GM19023 (cell line): Measurements from ENCODE around the gene SCAF8.
A peak's percentile ranks its signal among the peaks of the same experiment; 100 is the strongest.
"Not testable (repeated sequence)": the region's sequence is repeated elsewhere in the genome, so short reads cannot be mapped to it uniquely, and the experiment has no call there.

Experiments used
- ATAC-seq: cut with Tn5 transposase; IDR thresholded peaks from one replicate; pipeline ENCODE4 v1.9.1; 2021; ENCODE audit warnings: mild to moderate bottlenecking, moderate library complexity; ENCODE audit not compliant: unreplicated experiment

Gene SCAF8

GRCh38 chr6:154732538-154733182 is 556 bp upstream of the SCAF8 start:
- no peak for ATAC-seq

- peak; percentile 71 for ATAC-seq
Measured at GRCh38 chr6:154733626-154734382, 588 bp downstream of the SCAF8 start.

GRCh38 chr6:154736618-154737259 is 3.5 kb downstream of the SCAF8 start:
- ATAC-seq = no peak

DNA sequence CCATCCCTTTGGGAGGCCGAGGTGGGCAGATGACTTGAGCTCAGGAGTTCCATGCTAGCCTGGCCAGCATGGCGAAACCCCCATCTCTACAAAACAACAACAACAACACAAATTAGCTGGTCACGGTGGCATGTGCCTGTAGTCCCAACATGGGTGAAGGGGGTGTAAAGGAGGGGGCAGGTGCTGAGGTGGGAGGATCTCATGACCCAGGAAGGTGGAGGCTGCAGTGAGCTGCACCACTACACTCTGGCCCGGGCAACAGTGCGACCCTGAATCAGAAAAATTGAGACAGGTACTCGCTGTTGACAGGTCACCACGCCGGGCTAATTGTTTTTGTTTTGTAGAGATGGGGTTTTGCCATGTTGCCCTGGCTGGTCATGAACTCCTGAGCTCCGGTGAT is 4.2 kb downstream of the SCAF8 start:
- no peak for ATAC-seq

- ATAC-seq = no peak
Measured at GRCh38 chr6:154738551-154738961, 5.3 kb downstream of the SCAF8 start.

- ATAC-seq = no peak
Measured at GRCh38 chr6:154740658-154741057, 7.4 kb downstream of the SCAF8 start.

DNA sequence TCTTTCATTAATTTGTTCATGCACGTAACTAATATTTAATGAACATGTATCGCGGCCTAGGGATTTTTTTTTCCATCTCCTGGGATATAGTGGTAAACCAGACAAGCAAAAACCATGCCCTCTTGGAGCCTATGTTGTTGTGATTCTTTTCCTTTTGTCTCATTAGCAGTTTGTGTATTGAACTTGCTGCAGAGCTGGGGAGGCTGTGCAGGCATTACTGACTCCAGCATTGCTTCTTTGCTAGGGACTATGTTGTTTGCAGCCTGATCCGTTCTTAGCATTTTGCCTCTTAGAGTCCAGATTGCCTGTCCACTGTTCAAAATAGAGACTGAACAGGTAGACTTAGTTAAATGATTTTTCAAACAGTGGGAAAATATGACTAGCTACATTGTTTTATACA is 9.7 kb downstream of the SCAF8 start:
- ATAC-seq = no peak

GRCh38 chr6:154744029-154744745 is 11.0 kb downstream of the SCAF8 start:
- not testable (repeated sequence) for ATAC-seq

DNA sequence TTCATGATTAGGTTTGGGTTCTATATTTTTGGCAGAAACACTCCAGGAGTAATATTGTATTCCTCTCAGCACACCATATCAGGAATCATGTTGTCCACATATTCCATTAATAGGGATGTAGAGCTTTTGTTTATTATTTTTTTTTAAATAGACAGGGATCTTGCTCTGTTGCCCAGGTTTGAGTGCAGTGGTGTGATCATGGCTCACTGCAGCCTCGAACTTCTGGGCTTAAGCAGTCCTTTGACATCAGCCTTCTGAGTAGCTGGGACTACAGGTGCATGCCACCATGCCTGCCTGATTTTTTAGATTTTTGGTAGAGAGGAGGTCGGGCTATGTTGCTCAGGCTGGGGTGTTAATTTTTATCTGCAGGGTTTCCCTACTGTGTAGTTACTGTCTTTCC is 12.0 kb downstream of the SCAF8 start:
- no peak for ATAC-seq

GRCh38 chr6:154749341-154749740 is 16.1 kb downstream of the SCAF8 start:
- no peak for ATAC-seq

- ATAC-seq = no peak
Measured at GRCh38 chr6:154751011-154751800, 18.0 kb downstream of the SCAF8 start.

DNA sequence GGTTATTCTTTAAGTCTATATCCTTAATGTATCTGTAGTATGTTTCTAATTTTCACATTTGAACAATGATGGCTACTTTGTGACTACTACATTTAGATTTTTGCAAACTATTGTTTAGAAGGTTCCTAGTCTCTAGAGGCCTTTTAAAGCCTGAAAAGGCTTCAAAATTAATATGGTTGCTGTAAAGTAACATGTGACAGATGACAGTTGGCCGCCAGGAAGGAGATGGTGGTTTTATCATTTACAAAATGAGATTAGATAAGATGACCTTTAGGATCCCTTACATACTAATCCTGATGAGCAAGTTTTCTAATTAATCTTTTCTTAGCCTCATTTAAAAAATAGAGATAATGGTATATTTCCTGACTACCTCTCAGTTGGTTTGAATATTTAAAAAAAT is 18.8 kb downstream of the SCAF8 start:
- ATAC-seq = no peak

- ATAC-seq = no peak
Measured at GRCh38 chr6:154754152-154754551, 20.9 kb downstream of the SCAF8 start.

GRCh38 chr6:154757352-154758050 is 24.3 kb downstream of the SCAF8 start:
- ATAC-seq = no peak

DNA sequence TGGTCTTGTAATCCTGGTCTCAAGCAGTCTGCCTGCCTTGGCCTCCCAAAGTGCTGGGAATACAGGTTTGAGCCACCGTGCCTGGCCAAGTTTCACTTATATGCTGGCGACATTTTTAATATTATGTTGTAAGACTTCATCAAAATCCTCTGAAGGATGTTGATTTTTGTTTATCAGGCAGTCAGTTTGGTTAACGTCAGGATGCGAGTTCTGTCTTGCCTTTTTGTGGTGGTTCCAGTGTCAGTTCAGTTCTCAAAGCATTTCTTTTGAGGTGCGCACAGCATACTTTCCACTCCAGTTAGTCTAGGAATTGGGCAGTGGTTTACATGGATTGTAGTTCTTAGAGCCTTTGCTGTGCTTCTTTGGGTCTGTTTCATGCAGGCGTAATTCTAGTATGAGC is 24.9 kb downstream of the SCAF8 start:
- no peak for ATAC-seq

DNA sequence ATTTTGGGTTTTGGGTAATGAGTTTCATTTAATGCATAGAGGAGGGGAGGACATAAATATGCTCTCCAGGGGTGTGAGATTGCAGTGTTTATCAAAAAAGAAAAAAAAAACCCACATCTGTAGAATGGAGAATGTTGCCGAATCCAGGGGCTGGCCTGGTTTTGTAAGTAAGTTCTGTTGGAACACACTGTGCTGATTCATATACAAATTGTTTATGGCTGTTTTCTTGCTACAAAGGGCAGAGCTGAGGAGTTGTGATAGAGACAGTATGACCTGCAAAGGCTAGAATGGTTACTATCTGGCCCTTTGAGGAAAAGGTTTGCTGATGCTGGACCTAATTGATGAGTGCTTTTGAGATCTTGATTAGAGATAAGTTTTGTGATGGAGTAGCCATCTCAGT is 30.4 kb downstream of the SCAF8 start:
- ATAC-seq = no peak

- ATAC-seq = no peak
Measured at GRCh38 chr6:154765273-154765672, 32.1 kb downstream of the SCAF8 start.

DNA sequence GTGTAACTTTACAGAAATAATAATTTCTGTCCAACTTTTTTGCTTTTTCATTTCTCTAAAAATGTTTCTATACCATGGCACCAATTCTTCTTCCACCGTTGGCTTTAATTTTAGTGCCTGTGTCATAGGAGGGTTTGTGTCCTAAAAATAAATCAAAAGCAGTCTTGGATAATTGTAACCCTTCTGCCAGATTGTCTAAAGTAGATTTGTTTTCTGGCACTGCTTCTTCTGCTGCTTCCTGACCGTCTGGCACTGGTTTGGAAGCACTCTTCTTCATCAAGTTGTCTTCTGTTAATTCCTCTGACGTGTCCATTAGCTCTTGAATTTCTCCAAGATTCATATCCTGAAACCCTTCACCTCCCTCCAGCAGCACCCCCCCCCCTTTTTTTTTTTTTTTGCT is 33.1 kb downstream of the SCAF8 start:
- no peak for ATAC-seq

- ATAC-seq = no peak
Measured at GRCh38 chr6:154767003-154767723, 33.9 kb downstream of the SCAF8 start.
